ENCODE data around the gene QSOX1.

QSOX1 gene

DNA sequence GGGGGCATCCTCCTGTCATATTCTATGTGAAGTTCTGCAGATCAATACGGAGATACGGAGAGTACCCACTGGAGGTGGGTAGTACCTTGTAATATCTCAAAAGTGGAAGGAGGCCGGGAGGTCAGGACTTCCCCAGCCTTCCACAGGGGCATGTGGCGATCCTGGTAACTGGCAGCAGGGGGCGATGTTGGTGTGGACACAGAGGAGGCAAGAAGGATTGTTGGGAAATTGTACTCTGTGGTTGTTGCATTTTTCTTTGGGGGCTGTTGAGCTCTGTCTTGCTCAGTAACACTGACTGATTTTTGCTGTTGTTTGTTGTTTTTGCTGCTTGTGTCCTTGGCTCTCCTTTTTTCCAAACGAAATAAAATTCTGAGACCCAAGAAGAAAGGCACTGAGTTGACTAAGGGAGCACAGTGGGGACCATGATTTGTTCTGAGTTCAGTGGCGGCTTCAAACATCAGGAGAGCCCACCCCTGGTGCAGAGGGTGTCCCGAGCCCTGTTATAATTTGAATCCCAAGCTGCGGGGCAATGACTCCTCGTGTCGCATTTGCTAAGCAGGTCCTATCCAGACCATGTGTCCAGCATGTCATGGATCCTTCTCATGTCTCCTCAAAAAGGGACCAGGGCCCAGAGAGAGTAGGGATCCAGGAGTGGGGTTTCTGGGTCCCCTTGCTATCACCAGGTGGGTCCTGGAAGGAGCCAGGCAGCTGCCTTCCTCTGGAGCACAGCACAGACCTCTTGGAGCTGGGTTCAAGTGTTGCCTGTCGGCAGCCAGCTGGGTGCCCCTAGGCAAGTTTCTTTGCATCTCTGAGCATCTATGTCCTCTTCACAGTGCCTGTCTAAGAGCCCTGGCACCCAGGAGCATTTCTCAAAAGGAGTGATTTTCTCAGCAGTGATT, 98.2 kb downstream of the QSOX1 start:
- peaks cover 35 to 53% of the 10 kb centered on the region in 2 donors for H3K27me3 ChIP-seq (ENCODE audit: control insufficient read depth in 1 of 2, insufficient read depth in 2 of 2, low read length in 2 of 2)

More for the DNA sequence above, 98.2 kb downstream of the QSOX1 start:
- Histone ChIP-seq H3K9ac (ENCODE audit: low read length in 2 of 2) (no peak overlapping the region), H3K4me3 (ENCODE audit: low read length in 2 of 2) (no peak overlapping the region), H3K27ac (ENCODE audit: low read length) (no peak overlapping the region), H3K36me3 (ENCODE audit: control insufficient read depth in 2 of 2, insufficient read depth in 2 of 2, low read length in 2 of 2) (no peaks in the 10 kb centered on the region), H3K4me1 (ENCODE audit: control insufficient read depth, insufficient read depth, low read length) (no peaks in the 10 kb centered on the region), H3K9me3 (ENCODE audit: control insufficient read depth in 2 of 2, low read length in 2 of 2) (no peaks in the 10 kb centered on the region)
